GM18951 (cell line): ENCODE measurements around the gene RPL7A.
A peak's percentile ranks its signal among the peaks of the same experiment; 100 is the strongest.

ENCODE experiments used
- POLR2A ChIP-seq: IDR thresholded peaks from 4 replicates; pipeline ENCODE4 v1.6.1; 2011; ENCODE audit warnings: mild to moderate bottlenecking; ENCODE audit not compliant: insufficient read length, insufficient read depth; ENCODE audit errors: extremely low read depth
- in situ Hi-C: fragments of 300-500 bp; cut with MboI; formaldehyde crosslinking; loops from one replicate; pipeline ENCODE4 v1.12.0; 2022; ENCODE audit warnings: low sequenced_read_pairs, mixed read lengths, inconsistent platforms; ENCODE audit not compliant: unreplicated experiment

The RPL7A gene

DNA sequence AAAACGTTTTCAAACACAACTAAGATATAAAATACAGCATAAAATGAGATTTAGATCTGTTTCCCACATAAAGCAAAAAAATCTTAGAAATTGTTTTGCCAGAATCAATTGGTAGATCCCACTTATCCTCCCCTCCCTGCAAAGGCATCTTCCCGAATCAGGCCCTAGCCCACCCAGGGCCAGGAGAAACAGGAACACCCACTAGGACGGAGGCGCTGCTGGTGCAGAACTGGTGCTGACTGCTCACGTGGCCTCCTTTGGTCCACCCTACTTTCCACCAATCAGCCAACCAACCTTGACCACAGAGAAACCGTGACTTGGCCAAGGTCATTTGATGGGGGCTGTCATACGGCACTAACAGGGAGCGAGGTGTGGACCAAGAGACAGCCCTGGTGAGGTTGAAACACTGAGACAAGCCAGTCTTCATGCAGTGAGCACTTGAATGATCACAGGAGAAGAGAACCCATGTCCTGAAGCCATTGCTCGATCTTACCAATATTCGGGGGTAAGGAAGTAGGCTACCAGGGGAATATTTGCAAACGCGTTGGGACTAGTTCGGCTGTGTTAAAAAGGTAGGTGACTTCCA lies 13.6 kb downstream of the RPL7A start:
- in situ Hi-C loops = no loop called here
- no peak for TF ChIP-seq POLR2A

DNA sequence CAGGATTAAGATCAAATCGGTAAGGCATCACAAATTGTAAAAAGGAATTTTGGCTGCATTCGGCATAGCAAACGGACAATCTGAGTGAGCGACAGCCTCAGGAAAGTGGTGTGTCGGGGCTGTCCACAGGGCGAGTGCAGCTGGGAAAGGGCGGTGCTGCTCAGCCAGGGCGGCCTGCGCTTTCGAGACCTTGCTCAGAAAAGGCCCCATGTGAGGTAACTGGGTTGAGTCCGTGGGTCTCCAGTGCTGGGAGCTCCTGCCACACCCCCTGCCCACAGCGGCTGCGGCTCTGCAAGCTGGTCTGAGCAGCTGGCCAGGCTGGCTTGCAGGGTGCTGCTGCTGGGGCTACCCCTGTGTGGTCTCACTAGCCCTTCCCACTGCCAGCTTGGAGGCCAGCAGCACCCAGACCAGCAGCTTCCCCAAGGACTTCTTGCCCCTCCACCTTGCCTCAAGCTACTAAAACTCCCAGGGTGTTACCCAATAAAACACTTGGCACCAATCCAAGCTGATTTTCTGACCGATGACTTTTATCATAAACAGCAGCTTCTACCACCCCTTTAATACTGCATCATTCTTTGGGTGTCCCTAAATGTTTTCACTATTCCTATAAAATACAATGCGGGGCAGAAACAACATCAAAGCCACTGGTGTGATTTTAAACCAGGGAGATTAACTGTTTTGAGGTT lies 14.5 kb downstream of the RPL7A start:
- in situ Hi-C loops = no loop called here
- TF ChIP-seq POLR2A = peak; percentile 21

DNA sequence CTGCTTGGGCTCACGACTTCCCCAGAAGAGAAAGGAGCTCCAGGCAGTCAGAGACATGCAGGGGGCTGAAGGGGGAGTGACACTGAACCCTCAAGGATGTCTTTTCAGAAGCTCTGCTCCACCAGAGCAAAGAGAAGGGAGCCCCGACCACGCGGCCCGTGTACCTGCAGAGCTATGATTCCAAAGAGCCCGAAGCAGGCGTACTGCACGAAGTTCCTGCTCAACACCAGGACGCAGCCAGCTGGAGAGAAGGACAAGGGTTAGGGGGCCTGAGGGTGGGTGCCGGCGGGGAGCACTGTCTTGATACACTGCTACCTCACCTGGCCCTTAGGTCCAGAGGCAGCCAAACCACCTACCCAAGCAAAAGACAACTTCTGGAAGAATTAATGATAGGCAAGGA lies 18.4 kb downstream of the RPL7A start:
- TF ChIP-seq POLR2A = no peak
- in situ Hi-C loops = no loop called here

- in situ Hi-C loops = no loop called here
- TF ChIP-seq POLR2A = no peak
These were observed 19.2 kb downstream of the RPL7A start for GRCh38 chr9:133367221-133367620.

- no peak for TF ChIP-seq POLR2A
- in situ Hi-C loops = no loop called here
These were observed 19.8 kb downstream of the RPL7A start for GRCh38 chr9:133367778-133368177.

DNA sequence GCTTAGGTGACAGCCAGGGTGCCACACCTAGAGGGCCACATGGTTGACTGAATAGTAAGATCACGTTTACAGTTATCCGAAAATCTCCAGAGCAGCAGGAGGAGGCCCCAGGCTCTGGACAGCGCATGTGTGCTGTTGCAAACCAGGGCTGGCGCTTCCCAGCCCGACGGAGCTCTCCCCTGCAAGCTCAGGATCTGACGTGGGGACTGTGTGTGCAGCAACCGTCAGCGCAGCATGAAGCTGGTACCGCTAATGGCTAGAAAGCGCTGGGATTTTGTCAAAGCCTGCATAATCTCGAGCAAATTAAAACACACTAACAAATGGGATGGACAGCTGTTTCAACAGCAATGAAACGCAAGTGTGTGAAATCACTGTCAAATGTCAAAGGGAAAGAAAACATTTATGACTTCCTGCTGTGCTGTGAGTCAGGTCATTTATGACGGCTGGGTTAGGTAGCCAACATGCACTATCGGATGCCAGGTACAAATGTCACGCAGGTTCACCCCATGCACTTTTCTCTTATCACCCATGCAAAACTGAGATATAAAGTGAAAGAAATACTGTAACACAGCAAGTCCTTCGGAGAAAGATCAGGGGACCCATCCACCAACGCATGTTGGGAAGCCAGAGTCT lies 20.3 kb downstream of the RPL7A start:
- no peak for TF ChIP-seq POLR2A
- in situ Hi-C loops = no loop called here

DNA sequence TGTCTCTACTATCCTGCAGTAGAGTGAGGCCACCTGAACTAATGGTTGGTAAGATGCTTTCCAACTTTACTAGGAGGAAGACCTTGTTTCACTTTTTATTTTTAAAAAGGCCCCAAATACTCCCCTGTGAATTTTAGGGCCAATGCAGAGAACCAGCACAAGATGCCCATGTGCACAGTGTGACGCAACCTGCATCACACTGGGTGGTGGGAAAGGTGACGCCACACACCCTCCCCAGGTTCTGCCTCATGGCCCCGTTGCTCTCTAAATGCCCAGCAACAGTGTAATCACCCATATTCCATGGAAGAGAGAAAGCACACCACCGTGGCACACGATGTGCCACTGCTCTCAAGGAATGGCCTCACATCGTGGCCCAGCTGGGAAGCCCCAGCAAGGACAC lies 21.4 kb downstream of the RPL7A start:
- TF ChIP-seq POLR2A = no peak
- in situ Hi-C loops = no loop called here

DNA sequence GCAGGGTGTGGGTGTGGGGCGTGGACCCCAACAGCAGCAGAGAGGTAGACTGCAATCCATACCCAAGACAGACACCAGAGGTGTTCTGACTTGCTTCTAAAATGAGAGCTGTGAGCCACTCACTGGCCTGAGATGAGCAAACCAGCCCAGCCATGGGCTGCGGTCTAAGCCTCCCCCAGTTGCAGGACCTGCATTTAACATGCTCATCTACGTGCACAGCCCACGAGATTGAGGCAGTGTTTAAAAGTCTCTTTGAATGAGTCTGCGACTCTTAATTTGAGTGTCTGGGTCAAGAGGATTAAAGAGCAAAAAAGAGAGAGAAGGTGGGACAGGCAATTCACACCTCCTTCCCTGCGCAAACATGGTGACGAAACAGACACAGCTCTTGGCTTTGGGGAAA lies 21.9 kb downstream of the RPL7A start:
- TF ChIP-seq POLR2A = no peak
- in situ Hi-C loops = no loop called here

GRCh38 chr9:133370685-133371084 lies 22.7 kb downstream of the RPL7A start:
- no peak for TF ChIP-seq POLR2A
- in situ Hi-C loops = no loop called here

DNA sequence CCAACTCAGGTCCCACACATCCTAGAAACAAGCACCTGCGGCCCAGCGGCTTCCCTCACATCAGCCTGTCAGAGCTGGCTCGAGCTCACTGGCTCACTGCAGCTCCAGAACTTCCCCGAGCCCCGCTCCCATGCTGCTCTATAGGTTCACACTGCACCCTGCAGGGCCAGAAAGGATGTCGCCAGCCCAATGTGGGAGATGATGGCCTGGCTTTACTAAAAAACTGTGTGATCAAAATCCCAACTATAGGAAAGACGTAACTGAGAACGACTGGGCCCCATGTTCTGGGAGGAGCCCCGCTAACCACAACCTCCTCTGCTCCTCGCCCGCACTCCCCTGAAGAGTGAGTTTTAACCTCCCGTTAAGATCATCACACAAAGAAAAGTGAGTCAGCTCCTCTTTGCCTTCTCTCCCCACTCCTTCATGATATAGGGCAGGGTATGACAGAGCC lies 23.3 kb downstream of the RPL7A start:
- in situ Hi-C loops = no loop called here
- TF ChIP-seq POLR2A = no peak

GRCh38 chr9:133372144-133372543 lies 24.1 kb downstream of the RPL7A start:
- no peak for TF ChIP-seq POLR2A
- in situ Hi-C loops = no loop called here

GRCh38 chr9:133374612-133375115 lies 26.6 kb downstream of the RPL7A start:
- no peak for TF ChIP-seq POLR2A
- in situ Hi-C loops = no loop called here

GRCh38 chr9:133375116-133375723 lies 27.2 kb downstream of the RPL7A start:
- TF ChIP-seq POLR2A = no peak
- in situ Hi-C loops = no loop called here
